HG03097 (cell line): Measurements from ENCODE around the gene LILRA6.
"Not testable (repeated sequence)": the region's sequence is repeated elsewhere in the genome, so short reads cannot be mapped to it uniquely, and the experiment has no call there.

Experiments
- ATAC-seq: cut with Tn5 transposase; IDR thresholded peaks from one replicate; pipeline ENCODE4 v1.9.1; 2021; ENCODE audit not compliant: unreplicated experiment, low FRiP score

The LILRA6 gene

DNA sequence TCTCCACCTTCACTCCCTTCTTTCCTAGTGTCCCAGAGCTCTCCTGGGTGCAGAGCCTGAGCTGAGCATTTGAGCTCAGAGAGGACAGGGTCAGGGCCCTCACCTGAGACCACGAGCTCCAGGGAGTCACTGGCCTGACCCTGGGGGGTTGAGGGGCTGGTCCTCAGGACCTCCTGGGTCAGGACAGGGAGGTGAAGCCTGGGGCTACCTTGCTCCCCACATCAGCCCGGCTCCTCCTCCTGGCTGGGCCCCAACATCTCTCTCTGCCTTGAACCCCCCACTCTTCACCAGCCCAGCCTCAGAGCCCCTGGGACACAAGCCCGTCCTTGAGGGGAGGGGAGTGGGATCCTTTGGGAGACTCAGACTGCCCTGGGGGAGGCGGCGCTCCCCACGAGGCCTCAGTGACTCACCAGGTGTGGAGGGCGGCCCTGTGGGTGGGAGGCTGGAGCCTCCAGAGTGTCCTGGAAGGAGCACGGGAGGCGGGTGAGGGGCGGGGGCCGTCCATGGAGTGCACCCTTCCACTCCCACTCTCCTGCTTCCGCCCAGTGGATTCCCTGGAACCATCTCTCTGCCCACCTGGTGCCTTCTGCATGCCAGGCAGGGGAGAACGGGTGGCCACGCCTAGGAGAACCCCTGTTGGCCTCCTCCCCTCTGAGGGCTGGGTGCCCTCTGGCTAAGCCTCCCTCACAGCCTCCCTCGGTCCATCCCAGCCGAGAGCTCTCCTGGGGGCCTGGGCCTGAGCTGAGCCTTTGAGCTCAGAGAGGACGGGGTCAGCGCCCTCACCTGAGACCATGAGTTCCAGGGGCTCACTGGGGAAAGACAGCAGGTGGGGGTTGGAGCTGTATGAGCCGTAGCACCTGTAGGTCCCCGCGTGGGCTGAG, 2.9 kb downstream of the LILRA6 start:
- not testable (repeated sequence) for ATAC-seq

DNA sequence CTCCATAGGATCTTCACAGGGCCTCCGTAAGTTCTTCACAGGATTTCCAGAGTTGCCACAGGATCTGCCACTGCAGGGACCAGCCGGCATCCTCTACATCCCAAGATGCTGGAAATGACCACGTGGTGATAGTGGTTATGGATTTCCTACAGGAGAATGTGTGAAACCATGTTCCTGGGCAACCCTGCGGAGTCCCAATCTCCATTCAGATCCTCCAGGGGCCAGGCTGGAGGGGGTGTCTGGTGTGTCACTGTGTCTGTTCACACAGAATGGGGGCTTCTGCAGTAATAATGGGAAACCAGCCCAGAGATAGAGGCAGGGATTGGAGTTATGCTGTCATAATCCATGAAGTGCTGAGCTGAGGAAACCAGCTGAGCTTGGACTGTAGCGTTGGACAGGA, 8.6 kb downstream of the LILRA6 start:
- no peak for ATAC-seq

DNA sequence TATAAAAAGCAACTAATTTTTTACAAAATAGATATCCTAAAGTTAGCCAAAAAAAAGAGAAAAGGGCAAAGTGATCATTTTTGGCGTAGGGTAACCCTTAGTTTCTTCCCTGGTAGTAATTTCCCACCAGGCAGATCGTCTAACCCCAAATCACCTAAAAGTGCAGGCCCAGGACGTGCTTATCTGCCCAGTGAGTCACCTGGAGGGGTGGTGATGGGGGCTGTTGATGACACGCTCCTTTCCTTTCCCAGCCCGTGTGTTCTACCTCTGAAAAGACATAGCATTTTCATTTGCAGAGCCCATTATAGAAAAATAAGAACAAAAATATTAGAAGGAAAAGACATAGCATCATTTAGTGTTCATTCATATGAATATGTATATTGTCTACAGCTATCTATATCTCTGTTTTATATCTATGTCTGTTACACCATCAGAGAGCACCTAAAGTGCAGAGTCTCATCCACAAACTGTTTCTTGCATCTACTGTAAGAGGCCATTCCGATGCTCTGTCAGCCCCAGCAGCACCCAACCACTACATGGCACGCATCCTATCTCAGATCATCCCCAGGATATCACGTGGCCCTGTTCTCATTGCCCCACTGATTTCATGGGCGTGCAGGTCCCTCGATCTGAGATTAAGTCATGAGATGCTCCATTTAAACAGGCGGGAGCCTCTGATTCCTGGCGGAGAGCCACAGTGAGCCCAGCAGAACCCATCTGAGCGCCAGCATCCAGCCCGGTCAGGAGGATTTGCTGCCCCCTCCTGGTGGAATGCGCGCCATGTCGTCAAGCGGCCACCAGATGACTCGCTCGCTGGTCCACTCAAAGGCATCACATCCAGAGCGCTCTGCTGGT, 11.3 kb downstream of the LILRA6 start:
- no peak for ATAC-seq

DNA sequence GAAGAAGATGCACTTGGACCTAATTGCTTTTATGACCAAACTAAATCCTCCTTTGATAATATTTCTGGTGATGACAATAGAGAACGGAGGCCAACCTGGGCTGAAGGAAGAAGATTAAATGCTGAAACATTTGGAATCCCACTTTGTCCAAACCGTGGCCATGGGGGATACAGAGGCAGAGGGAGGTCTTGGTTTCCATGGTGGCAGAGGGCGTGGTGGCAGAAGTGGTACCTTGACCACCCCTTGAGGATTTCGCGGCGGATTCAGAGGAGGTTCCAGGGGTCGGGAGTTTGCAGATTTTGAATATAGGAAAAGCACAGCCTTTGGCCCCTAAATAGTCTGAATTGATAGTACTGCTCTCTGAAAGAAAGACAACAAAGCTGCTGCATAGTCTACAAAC, 12.6 kb downstream of the LILRA6 start:
- no peak for ATAC-seq

DNA sequence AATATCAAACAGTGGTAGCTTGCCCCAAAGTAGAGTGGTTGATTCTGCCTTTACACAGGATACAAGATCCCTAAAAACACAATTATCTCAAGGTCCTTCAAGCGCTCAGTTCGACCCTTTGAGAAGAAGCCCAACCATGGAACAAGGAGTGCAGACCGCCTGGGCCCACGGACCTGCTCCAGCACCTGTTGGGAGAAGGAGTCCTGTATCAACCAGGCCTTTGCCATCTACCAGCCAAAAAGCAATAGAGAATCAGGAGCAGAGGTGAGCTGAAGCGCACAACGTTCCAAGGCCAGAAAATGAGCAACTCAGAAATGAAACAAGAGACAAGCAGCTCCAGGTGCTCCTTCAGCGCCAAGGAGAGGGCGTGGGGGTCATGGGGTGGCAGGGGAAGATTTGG, 13.4 kb downstream of the LILRA6 start:
- ATAC-seq: no peak

DNA sequence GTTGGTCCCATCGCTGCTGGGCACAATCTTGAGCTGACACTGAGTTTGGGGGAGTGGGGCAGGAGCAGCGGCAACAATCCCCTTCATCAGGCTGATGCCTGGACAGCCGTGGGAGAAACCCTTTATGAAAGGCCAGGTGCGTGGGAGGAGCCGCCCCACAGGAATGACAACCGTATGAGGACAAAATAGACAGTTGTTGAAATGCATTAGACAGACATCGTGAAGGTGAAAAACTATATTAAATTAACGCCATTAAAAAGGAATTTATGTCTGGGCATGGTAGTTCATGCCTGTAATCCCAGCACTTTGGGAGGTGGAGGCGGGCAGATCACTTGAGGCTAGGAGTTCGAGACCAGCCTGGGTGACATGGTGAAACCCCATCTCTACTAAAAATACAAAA, 18.0 kb downstream of the LILRA6 start:
- not testable (repeated sequence) for ATAC-seq

DNA sequence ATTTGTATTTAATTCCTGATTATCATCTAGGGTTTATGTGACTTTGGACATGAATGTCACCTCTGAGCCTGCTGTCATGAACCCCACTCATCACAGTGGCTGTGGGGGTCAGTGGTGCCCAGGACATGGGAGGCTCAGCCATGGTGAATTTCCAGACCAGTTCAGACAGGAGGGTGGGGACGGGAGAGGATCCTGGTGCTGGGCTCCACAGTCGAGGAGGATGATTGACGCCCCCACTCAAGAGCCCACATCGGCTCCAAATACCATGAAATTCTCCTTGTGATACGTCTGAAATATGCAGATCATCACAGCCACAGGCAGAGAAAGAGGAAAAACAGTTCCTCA, 18.7 kb downstream of the LILRA6 start:
- ATAC-seq: not testable (repeated sequence)

DNA sequence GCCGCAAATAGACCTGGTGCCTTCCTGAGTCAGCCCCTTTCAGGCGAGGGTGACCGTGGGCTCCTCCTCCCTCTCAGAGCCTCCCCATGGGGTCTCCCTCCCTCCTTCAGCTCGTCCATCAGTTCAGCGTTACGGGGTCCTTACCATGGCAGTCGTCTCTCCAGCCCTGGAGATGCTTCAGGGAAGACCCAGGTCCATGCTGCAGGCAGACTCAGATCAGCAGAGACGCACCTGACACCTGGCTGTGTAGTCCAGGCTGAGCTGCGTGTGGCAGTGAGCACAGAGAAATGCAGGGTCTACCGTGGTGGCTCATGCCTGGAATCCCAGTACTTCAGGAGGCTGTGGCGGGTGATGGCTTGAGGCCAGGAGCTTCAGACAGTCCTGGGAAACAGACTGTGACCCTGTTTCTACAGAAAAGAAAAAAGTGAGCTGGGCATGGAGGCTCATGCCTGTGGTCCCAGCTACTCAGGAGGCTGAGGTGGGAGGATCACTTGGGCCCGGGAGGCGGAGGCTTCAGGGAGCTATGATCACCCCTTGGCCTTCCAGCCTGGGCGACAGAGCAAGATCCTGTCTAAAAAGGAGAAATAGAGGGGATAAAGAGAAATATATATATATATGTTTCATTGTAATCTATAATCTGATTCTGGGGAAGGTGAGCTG, 19.2 kb downstream of the LILRA6 start:
- not testable (repeated sequence) for ATAC-seq

DNA sequence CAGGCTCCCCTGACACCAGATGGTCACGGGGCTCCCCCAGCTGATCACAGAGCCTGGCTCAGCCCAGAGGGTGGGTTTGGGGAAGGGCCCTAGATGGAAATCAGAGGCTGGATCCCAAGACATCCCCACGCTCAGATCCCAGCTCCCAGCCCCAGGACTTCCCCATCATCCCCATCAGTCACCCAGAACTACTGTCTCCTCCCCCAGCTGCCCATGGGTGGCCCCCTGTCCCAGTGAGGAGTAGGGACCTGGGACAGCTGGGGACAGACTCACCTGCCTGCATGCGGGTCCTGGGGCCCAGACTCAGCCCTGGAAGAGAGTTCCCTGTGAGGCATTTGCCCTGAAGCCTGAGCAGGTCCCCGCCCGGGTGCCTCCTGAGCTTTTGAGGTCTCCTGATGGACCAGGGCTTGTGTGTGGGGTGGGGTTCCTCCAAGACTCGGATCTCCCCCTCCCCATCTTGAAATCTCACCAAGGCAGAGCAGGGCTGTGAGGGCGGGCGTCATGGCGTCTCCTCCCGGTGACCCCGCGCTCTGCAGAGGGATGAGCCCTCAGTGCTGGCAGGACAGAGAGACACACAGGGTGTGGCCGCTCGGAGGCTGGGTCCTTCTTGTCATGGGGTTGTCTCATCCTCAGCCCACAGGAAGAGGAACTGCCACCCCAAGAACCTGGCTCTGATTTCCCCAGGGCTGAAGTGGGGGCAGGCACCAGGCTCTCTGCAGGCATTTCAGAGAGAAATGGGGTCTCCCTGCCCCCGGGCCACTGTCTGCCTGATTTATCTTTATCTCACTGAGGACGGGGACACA, 19.9 kb downstream of the LILRA6 start, which contains the start of gene LILRB3:
TSS of gene LILRB3 (minus strand) at position 534 of the 803 bp plus-strand sequence. CDS start at position 503, 31 bp downstream.
- ATAC-seq: not testable (repeated sequence)

DNA sequence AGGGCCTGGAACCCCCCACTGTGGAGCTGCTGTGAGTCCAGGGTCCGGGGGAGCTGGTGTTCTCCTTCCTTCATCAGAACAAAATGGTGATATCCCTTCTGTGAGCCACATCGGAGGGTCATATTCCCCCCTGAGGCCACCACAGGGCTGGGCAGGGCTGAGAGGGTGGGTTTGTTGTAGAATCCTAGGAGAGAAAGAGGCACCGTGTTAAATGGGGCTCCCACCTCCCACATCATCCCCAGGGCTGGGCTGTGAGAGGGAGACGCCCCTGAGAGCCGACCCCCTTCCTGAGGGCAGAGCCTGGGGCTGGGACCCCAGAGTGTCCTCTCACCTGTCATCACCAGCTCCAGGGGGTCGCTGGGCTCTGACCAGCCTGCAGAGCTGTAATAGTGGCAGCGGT, 20.6 kb downstream of the LILRA6 start:
- ATAC-seq: not testable (repeated sequence)

DNA sequence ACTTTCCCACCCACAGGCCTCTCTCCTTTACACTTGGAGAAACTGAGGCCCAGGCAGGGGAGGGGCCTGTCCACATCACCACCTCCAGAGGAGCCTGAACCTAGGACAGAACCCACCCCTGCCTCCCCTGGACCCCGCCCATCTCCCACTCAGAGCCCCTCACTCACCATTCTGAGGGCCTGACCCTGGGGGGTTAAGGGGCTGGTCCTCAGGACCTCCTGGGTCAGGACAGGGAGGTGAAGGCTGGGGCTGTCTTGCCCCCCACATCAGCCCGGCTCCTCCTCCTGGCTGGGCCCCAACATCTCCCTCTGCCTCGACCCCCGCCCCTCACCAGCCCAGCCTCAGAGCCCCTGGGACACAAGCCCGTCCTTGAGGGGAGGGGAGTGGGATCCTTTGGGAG, 22.9 kb downstream of the LILRA6 start:
- ATAC-seq: not testable (repeated sequence)

DNA sequence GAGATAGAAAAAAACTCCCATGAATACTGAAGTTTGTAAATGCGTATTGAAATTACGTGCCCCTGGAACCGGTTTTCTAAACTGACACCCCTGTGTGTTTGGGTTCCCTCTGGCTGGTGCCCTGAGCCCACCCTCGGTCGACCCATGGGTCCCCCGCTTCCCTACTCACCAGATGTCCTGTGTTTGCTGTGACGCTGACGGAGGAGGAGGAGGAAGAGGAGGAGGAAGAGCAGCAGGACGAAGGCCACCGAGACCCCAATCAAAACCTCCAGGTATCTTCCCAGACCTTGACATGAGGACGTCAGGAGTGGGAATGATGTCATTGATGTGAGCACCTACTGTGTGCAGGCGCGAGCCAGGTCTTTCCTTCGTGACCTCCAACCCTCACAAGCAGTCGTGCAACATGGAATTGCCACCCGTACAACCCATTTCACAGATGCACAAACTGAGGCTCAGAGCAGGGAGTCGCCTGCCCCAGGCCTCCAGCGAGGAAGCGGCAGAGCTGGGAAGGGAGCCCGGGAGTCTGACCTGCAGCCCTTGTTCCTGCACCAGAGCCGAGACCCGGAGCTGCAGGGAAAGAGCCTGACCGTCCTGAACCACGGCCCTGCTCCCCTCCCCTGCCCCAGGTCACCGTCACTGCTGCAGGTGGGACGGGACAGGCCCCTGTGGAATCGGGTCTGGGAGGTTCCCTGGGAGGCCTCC, 23.5 kb downstream of the LILRA6 start:
- ATAC-seq: no peak

DNA sequence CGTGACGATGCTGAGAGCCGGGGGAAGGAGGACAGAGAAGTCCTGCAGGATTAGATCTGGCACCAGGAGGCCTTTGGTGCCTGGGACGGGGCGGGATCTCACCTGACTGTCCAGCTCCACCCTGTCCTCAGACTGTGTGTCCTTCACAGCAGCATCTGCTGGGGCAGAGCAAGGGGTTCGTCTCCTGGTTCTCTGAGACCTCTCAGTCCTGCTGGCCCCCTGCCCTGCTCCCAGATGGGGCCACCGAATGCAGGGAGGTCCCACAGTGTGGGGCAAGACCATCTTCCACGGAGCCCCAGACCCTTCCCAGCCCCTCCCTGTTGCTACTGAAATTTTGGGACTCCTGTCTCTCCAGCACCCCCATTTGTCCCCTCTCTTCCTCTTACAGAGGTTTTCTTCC, 24.3 kb downstream of the LILRA6 start:
- no peak for ATAC-seq

DNA sequence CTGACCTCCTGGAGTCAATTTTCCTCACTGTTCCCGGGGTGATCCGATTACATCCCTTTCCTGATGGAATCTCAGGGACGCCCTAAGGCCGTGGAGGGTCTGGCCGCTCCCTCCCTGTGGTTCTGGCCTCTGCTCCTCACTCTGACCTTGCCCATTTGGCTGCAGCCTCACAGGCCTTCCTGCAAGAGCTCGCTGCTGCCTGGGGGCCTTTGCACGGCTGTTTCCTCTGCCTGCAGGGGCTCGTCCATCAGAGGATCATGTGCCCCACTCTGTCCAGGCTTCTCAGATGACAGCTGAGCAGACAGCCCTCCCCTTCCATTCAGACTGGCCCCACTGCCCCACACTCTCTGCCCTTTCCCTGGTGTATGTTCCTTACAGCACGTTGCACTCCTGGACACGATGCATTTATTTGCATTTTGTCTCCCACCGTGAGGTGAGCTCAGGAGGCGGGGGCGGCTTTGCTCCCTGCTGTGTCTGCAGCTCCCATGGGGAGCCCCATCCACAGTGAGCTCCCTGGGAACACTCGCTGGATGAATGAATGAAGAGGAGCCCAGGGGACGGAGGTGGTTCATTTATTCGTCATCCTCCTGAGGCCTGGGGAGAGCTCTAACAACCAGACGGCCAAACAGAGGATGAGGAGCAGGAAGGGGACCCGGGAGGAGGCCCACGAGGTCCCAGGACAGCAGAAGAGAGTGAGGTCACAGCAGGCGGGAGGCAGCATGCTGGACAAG, 24.9 kb downstream of the LILRA6 start:
- not testable (repeated sequence) for ATAC-seq

DNA sequence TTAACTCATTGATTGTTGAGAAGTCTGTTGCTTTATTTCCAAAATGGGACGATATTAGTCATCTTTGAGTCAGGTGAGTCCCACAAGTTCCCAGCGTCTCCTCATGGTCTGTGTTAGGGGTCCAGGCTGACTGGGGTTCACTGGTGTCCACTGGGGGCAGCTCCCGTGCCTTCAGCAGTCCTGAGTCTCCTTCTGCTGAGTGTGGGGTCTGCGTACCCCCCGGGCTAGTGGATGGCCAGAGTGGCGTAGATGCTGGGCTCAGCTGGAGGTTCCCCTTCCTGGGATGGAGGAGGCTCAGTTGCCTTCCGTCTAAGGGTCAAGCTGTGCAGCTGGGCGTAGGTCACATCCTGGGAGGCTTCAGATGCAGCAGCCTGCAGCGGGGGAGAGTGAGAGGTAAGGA, 25.7 kb downstream of the LILRA6 start:
- no peak for ATAC-seq

DNA sequence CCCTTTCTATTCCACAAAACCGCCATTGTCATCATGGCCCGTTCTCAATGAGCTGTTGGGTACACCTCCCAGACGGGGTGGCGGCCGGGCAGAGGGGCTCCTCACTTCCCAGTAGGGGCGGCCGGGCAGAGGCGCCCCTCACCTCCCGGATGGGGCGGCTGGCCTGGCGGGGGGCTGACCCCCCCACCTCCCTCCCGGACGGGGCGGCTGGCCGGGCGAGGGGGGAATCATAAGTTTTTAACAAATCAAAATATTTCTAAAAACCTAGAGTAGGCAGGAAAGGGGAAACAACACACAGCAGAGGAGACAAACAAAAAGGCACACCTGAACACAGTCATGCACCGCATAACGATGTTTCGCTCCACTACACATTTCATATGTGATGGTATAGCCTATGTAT, 27.9 kb downstream of the LILRA6 start:
- ATAC-seq: not testable (repeated sequence)

DNA sequence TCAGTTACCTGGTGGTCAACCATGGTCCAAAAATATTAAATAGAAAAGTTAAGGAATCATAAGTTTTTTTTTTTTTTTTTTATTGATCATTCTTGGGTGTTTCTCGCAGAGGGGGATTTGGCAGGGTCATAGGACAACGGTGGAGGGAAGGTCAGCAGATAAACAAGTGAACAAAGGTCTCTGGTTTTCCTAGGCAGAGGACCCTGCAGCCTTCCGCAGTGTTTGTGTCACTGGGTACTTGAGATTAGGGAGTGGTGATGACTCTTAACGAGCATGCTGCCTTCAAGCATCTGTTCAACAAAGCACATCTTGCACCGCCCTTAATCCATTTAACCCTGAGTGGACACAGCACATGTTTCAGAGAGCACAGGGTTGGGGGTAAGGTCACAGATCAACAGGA, 28.4 kb downstream of the LILRA6 start:
- not testable (repeated sequence) for ATAC-seq

DNA sequence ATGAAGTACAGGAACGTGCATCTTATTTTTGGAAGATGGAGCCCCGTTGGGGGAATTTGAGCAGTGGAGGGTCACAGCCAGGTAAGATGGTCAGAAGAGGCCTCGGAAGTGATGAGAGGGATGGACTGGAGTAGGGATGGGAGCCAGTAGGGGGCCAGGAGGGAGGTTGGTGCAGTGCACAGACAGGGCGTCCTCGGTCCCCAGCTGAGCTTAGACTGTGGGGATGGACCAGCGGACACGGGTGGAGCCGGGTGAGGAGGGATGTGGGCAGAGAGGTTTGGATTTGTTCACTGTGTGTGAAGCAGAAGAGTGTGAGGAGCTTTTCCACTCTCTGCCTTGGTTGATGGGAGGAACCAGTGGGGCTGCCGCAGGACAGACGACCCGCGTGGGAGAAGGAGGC, 31.4 kb downstream of the LILRA6 start:
- no peak for ATAC-seq
